ENCODE measurements around the gene DTNA.
"Not testable (repeated sequence)": the region's sequence is repeated elsewhere in the genome, so short reads cannot be mapped to it uniquely, and the experiment has no call there.

DTNA gene

GRCh38 chr18:34709750-34710441 lies at the start of gene DTNA:
DTNA (plus strand) TSS chr18:34710298; CDS start chr18:34755977, 45,679 bp downstream.
- no peak for DNase-seq (ENCODE audit: low spot score)

GRCh38 chr18:34660572-34660971 lies 49.5 kb upstream of the DTNA start:
- no peak for DNase-seq (ENCODE audit: low spot score)

DNA sequence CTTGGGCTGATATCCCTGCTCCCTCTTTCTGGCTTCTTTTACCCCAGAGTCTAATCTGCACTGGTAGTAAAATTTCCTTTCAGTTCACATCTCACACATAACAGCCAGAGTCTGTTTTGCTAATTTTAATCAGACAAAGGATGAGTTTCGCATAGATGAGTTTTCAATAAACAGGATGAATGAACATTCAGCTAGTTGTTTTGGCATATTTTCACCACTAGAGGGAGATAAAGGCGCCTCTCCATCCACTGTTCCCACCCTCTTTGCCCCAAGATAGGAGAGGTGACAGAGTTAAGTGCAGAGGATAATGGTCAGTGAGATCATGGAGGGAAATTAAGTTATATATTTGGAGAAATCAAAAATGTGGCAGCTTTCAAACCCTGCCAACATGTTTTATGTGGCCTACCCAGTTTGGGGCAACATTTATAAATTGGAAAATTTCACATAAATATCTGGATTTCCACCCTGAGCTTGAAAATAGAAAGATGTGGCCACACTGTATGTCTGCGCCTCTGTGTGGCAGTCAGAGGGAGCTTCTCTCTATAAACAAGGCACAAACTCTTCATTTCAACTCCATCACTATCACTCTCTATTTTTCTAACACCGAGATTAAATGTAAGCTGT lies 48.5 kb upstream of the DTNA start:
- DNase-seq (ENCODE audit: low spot score) = peak; percentile 47

DNA sequence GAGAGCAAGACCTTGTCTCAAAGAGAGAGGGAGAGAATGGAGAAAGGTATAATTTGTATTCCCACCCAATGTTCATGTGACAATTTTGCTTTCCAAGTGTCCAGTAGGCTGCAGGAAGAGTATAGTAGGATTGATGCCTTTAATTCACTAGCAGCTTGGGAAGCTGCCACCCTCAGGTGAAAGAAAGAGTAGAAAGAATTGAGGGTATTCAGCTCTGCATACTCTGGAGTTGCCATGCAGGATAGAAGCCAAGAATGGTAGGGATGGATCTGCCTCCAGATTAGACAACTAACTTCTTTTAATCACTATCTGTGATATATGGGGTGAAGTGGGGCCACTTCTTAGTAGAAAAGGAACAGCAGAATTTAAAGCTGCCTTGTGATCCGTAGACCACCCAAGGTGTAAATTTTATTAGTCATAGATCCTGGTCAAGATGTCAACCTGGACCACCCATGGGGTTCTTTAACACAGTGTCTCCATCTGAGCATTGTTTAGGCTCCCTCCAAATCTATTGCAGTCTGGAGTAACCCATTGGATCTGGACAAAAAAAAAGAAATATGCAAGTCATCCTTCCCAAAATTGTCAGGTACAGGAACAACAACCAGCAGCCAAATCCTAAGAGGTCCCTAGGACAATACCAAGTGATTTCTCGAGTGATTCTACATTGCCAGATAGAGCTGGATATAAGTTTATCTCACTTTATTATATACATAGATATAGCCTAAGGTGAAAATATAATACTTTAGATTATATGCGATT lies 33.1 kb upstream of the DTNA start:
- DNase-seq (ENCODE audit: low spot score) = no peak

- DNase-seq (ENCODE audit: low spot score) = not testable (repeated sequence)
These were observed 20.3 kb upstream of the DTNA start for GRCh38 chr18:34689750-34690149.

DNA sequence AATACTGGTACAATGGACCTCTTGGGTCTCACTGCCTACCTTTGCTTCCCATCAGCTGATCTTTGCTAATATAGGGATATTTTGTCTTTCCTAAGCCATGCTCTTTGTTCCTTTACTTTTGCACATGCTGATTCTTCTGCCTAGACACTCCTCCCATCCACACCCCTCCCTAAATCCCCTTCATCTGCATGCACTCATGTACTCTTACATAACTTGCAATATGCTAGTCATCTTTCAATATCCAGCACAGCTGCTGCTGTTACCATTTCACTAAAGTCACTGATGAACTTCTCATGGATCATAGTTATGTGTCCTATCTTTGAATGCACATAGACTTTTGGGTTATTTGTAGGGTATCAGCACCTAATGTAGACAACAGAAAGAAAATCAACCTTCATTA lies 18.5 kb upstream of the DTNA start:
- DNase-seq (ENCODE audit: low spot score) = no peak

- DNase-seq (ENCODE audit: low spot score) = no peak
These were observed 15.4 kb upstream of the DTNA start for GRCh38 chr18:34694591-34695165.

GRCh38 chr18:34695310-34695709 lies 14.8 kb upstream of the DTNA start:
- DNase-seq (ENCODE audit: low spot score) = no peak

- no peak for DNase-seq (ENCODE audit: low spot score)
These were observed 13.4 kb upstream of the DTNA start for GRCh38 chr18:34696671-34697070.

DNA sequence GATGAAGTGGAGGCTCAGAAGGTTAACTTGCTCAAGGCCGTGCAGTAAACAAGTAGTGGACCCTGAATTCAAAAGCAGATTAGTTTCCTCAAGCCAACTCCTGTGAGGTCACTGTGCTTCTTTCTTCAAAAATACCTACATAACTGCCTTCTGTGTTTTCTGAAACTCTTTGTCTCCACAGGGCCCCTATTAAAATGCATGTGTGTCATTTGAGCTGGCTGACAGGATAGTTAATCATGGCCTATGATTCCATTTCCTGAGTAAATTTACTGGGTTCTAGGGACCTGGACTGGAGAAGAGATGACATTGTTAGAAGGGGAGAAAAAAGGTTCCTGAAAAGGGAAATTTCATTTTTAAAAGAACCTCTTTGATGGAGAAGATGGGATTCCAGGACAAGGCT lies 12.9 kb upstream of the DTNA start:
- no peak for DNase-seq (ENCODE audit: low spot score)

DNA sequence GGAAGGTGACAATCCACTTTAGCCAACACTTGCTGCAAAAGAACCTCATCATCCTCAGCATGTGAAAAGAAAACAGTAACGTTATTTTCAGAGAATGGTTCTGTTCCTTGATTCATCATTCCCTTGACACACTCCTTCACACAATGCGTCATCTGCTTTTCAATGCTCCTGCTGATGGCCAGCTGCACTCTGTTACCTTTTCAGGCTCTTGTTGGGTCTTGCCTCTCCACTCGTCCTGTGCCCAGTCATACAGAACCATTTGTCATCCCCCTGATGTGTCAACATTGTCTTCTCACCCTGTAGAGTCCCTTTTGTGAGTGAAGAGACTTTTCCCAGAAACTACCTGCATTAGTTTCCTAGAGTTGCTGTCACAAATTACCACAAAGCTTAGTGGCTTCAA lies 12.2 kb upstream of the DTNA start:
- no peak for DNase-seq (ENCODE audit: low spot score)

DNA sequence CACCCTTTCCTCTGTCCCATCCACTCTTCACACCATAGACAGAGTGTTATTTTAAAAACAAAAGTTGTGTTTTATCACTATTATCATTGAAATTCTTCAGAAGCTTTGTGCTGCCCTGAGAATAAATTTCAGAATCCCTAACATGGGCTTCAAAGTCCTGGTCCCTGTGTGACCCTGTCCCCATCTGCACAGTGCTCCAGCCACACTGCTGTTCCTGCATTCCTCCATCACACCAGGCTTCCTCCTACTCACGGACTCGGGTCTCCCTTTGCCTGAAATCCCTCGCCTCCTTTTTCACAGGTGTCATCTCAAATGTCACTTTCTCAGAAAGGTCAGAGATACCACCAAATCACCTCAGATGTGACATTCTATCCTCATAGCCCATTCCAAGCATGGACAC lies 8.2 kb upstream of the DTNA start:
- no peak for DNase-seq (ENCODE audit: low spot score)

DNA sequence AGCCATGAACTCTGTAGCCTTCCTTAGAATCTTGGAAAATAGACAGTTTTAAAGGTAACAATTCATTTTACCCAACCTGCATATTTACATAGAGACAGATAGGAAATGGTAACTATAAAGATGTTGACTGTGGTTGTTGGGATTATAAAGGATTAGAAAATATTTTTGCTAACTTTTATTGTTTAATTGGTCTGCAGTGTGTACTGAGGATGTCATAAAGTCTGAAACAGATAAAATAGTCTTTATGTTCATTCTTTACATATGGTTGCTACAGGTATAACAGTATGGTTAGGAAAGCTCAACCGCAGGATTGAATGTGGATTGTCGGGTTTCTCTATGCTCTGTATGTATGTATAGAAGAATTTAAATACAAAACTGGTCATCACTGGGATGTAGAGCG lies 7.3 kb upstream of the DTNA start:
- no peak for DNase-seq (ENCODE audit: low spot score)

- DNase-seq (ENCODE audit: low spot score) = no peak
These were observed 6.0 kb upstream of the DTNA start for GRCh38 chr18:34704074-34704473.

GRCh38 chr18:34704823-34705222 lies 5.3 kb upstream of the DTNA start:
- no peak for DNase-seq (ENCODE audit: low spot score)

DNA sequence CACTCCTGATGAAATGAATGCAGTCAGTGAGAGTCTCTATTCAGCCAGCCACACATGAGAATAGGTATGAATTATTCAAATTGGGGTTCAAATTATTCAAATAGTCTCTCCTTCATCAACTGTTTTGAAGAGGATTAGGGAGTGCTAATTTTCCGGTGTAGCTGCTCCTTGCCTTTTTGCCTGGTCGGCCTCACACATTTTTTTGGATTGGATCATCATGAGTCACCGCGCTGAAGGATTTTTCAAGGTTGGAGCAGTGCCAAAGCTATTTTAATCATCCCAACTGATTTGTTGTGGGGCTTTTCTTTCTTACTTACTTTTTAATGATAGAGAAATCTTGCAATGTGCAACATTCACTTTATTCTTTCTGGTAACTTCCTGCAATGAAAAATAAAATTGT lies 2.4 kb upstream of the DTNA start:
- peak; percentile 69 for DNase-seq (ENCODE audit: low spot score)

GRCh38 chr18:34709104-34709503 lies 994 bp upstream of the DTNA start:
- DNase-seq (ENCODE audit: low spot score) = no peak

DNA sequence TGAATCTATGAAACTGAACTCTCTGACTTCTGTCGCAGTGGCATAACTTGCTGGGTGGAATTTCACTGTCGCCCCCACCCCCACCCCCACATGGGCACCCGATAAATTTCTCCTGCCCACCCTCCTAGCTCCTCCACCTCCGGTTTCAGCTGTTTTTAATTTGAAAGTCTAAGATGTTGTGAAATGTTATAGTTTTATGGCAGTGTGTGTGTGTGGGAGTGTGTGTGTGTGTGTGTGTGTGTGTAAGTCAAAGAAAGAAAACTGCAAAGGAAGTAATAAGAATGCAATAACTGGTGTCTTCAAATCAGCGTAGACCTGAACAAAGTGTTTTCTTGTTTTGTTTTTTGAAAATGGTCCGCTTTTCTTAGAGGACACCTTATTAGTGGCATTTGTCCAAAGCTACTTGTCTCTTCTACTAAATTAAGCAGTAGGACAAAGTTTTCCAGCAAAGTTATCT lies 388 bp downstream of the DTNA start:
- DNase-seq (ENCODE audit: low spot score) = no peak

DNA sequence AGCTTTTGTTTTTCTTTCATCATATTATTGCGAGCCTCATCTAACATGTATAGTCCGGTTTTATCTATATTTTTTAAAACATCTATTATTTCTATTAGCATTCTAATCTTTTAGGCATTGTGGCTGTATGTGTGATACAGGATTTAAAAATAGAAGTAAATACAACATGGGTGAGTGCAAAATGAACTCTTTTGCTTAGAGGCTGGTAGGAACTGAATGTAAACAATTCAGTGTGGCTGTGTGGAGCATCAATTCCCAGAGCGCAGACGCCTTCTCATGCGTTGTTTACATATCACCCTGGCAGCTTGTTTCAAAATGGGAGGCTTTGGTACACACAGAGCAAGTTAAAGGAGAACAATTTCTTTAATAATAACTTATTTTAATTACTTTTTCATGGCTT lies 836 bp downstream of the DTNA start:
- no peak for DNase-seq (ENCODE audit: low spot score)

DNA sequence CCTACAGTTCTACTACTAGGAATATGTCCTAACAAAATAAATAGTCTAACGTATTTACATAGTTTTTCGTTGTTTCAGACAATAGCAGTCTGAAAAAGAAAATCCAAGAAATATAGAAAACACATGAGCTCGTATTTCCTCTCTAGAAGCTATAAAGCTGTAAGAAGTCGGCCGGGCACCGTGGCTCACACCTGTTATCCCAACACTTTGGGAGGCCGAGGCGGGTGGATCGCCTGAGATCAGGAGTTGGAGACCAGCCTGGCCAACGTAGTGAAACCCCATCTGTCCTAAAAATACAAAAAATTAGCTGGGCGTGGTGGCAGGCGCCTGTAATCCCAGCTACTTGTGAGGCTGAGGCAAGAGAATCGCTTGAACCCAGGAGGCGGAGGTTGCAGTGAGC lies 6.0 kb downstream of the DTNA start:
- DNase-seq (ENCODE audit: low spot score) = not testable (repeated sequence)

DNA sequence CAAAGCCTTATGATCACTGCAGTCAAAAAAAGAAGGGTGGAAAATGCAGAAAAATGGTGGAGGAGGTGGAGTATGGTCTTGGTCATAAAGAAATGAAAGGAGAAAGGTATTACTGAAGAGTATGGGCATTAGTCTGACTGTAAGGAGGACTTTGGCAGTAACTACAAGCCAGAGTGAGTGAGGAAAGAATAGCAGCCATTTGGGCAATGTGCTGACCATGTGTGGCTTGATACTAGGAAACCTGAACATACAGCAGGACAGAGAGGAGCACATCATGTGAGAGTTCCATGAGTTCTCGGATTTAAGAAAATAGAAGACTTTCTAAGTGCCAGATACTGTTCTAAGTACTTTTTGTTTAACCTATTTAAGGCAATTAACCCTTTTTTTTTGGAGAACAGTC lies 8.5 kb downstream of the DTNA start:
- no peak for DNase-seq (ENCODE audit: low spot score)

- DNase-seq (ENCODE audit: low spot score) = no peak
These were observed 10.1 kb downstream of the DTNA start for GRCh38 chr18:34720220-34720619.

DNA sequence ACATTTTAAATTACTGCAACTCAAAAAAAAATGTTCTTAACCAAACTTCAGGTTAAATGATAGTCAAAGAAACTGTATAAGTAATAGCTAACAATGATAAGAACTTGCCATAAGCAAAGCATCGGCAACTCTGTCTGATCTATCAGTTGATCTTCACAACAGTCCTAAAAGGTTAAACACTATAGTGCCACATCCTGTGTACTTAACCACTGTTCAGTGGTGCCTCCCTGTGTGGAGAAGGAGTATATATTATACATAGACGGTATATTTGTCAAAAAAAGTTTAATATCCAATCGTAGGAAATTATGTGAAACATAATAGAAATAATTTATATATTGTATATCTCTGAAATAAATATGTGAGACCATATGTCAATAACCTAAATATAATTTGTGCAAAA lies 13.0 kb downstream of the DTNA start:
- no peak for DNase-seq (ENCODE audit: low spot score)

Data from LoVo (cell line).